Measurements from ENCODE around the gene MESP2.
A peak's percentile ranks its signal among the peaks of the same experiment; 100 is the strongest.

Gene MESP2

GRCh38 chr15:89812847-89813320 is 36.8 kb downstream of the MESP2 start:
- TF ChIP-seq CTCF (IDR thresholded peaks at IDR 0.05; ENCODE audit: borderline replicate concordance, control extremely low read depth, extremely low read depth, insufficient read depth, missing control alignments), result no peak
- in situ Hi-C loops (cut with MboI; ENCODE audit: low sequenced_read_pairs, unreplicated experiment), result no loop called here
- no peak for DNase-seq (ENCODE audit: low spot score)

- no peak for TF ChIP-seq CTCF (IDR thresholded peaks at IDR 0.05; ENCODE audit: borderline replicate concordance, control extremely low read depth, extremely low read depth, insufficient read depth, missing control alignments)
- DNase-seq (ENCODE audit: low spot score), result peak; percentile 53
- in situ Hi-C loops (cut with MboI; ENCODE audit: low sequenced_read_pairs, unreplicated experiment), result no loop called here
Observed at GRCh38 chr15:89813381-89814111, 37.4 kb downstream of the MESP2 start.

- peak; percentile 67 for DNase-seq (ENCODE audit: low spot score)
- TF ChIP-seq CTCF (IDR thresholded peaks at IDR 0.05; ENCODE audit: borderline replicate concordance, control extremely low read depth, extremely low read depth, insufficient read depth, missing control alignments), result no peak
- in situ Hi-C loops (cut with MboI; ENCODE audit: low sequenced_read_pairs, unreplicated experiment), result no loop called here
Observed at GRCh38 chr15:89814112-89814742, 38.1 kb downstream of the MESP2 start.

- no peak for DNase-seq (ENCODE audit: low spot score)
- in situ Hi-C loops (cut with MboI; ENCODE audit: low sequenced_read_pairs, unreplicated experiment), result no loop called here
- TF ChIP-seq CTCF (IDR thresholded peaks at IDR 0.05; ENCODE audit: borderline replicate concordance, control extremely low read depth, extremely low read depth, insufficient read depth, missing control alignments), result no peak
Observed at GRCh38 chr15:89815769-89816168, 39.6 kb downstream of the MESP2 start.

- no peak for TF ChIP-seq CTCF (IDR thresholded peaks at IDR 0.05; ENCODE audit: borderline replicate concordance, control extremely low read depth, extremely low read depth, insufficient read depth, missing control alignments)
- in situ Hi-C loops (cut with MboI; ENCODE audit: low sequenced_read_pairs, unreplicated experiment), result no loop called here
- no peak for DNase-seq (ENCODE audit: low spot score)
Observed at GRCh38 chr15:89817701-89818280, 41.7 kb downstream of the MESP2 start.

GRCh38 chr15:89818287-89818686 is 42.2 kb downstream of the MESP2 start:
- in situ Hi-C loops (cut with MboI; ENCODE audit: low sequenced_read_pairs, unreplicated experiment), result no loop called here
- no peak for TF ChIP-seq CTCF (IDR thresholded peaks at IDR 0.05; ENCODE audit: borderline replicate concordance, control extremely low read depth, extremely low read depth, insufficient read depth, missing control alignments)
- no peak for DNase-seq (ENCODE audit: low spot score)
